DMS53 treated with DMSO at 0.1 percent for 48 hours (cell line): ENCODE data around the gene FREM2.

Source experiments
- DNase-seq: peaks from one replicate; lab custom pipeline; 2025; ENCODE audit not compliant: unreplicated experiment; lab: John Stamatoyannopoulos, UW

The FREM2 gene

GRCh38 chr13:38755793-38756192 is 68.9 kb downstream of the FREM2 start:
- DNase-seq: no peak

GRCh38 chr13:38758277-38758676 is 71.4 kb downstream of the FREM2 start:
- DNase-seq: no peak

GRCh38 chr13:38759390-38759789 is 72.5 kb downstream of the FREM2 start:
- no peak for DNase-seq

GRCh38 chr13:38763446-38764381 is 76.8 kb downstream of the FREM2 start:
- peak; percentile 74 for DNase-seq

GRCh38 chr13:38766799-38767198 is 79.9 kb downstream of the FREM2 start:
- DNase-seq: no peak

- DNase-seq: no peak
Measured at GRCh38 chr13:38767506-38768265, 80.8 kb downstream of the FREM2 start.

- DNase-seq: no peak
Measured at GRCh38 chr13:38769526-38769925, 82.6 kb downstream of the FREM2 start.

GRCh38 chr13:38775085-38775484 is 88.2 kb downstream of the FREM2 start:
- DNase-seq: no peak

GRCh38 chr13:38777347-38778119 is 90.7 kb downstream of the FREM2 start:
- DNase-seq: no peak

- DNase-seq: no peak
Measured at GRCh38 chr13:38781539-38781938, 94.7 kb downstream of the FREM2 start.

GRCh38 chr13:38784036-38784880 is 97.4 kb downstream of the FREM2 start:
- DNase-seq: peak; percentile 72

GRCh38 chr13:38785042-38785441 is 98.2 kb downstream of the FREM2 start:
- peak; percentile 37 for DNase-seq

- no peak for DNase-seq
Measured at GRCh38 chr13:38785490-38785889, 98.6 kb downstream of the FREM2 start.

GRCh38 chr13:38787550-38787949 is 100.7 kb downstream of the FREM2 start:
- DNase-seq: no peak

GRCh38 chr13:38796890-38797289 is 110.0 kb downstream of the FREM2 start:
- DNase-seq: no peak

- no peak for DNase-seq
Measured at GRCh38 chr13:38803531-38803930, 116.7 kb downstream of the FREM2 start.

- DNase-seq: no peak
Measured at GRCh38 chr13:38804061-38804460, 117.2 kb downstream of the FREM2 start.

- no peak for DNase-seq
Measured at GRCh38 chr13:38804536-38804935, 117.7 kb downstream of the FREM2 start.

- peak; percentile 48 for DNase-seq
Measured at GRCh38 chr13:38814331-38814730, 127.5 kb downstream of the FREM2 start.

GRCh38 chr13:38819053-38819452 is 132.2 kb downstream of the FREM2 start:
- no peak for DNase-seq
